H1 (cell line): ENCODE data around the gene ARHGEF26. TPM values are rescaled to one million over a fixed set of nuclear protein-coding genes. Genes with fewer than 3 reads are reported as not detected.

Source experiments
- CTCF ChIA-PET: fragments of 300-600 bp; sonication (Branson Sonifier 250); formaldehyde crosslinking; loops from one replicate; lab custom pipeline; 2021; ENCODE audit not compliant: partially characterized antibody; lab: Charles Lee
- POLR2A ChIA-PET: fragments of 300-600 bp; sonication (Branson Sonifier 250); formaldehyde crosslinking; loops from one replicate; lab custom pipeline; 2021; ENCODE audit warnings: inconsistent platforms; ENCODE audit not compliant: partially characterized antibody; lab: Charles Lee
- DNase-seq, 2 experiments: peaks; one replicate each; pipeline versions ENCODE4 v3.0.0 to v3.0.0-alpha.2; 2010 to 2022; ENCODE audit warnings: low spot score in 2 of 2, low read depth in 1 of 2, mixed read lengths in 1 of 2
- FAIRE-seq: peaks from 2 replicates; lab custom pipeline; 2011; peaks lifted over from hg19 to GRCh38; lab: Jason Lieb, UNC
- H2AFZ ChIP-seq: 2 replicates; pipeline ENCODE4 v1.8.1; 2012; ENCODE audit warnings: low read length, inconsistent platforms
- H2AK5ac ChIP-seq: 2 replicates; pipeline ENCODE4 v1.6.1; 2013; ENCODE audit warnings: low read depth, low read length
- H2BK120ac ChIP-seq: replicated peaks from 2 replicates; pipeline ENCODE3; 2013; ENCODE audit warnings: low read depth, low read length, inconsistent platforms
- H2BK12ac ChIP-seq: 2 replicates; pipeline ENCODE4 v1.6.1; 2013; ENCODE audit warnings: low read depth, low read length
- H2BK15ac ChIP-seq: 2 replicates; pipeline ENCODE4 v1.6.1; 2013; ENCODE audit warnings: low read length
- H2BK20ac ChIP-seq: 2 replicates; pipeline ENCODE4 v1.6.1; 2013; ENCODE audit warnings: low read length
- H2BK5ac ChIP-seq: 2 replicates; pipeline ENCODE4 v1.6.1; 2013; ENCODE audit warnings: low read depth, low read length
- H3K14ac ChIP-seq: 2 replicates; pipeline ENCODE4 v1.6.1; 2013; ENCODE audit warnings: inconsistent platforms; ENCODE audit not compliant: insufficient read length
- H3K18ac ChIP-seq: 2 replicates; pipeline ENCODE4 v1.6.1; 2013; ENCODE audit warnings: low read length; ENCODE audit errors: extremely low read depth
- H3K23ac ChIP-seq: 2 replicates; pipeline ENCODE4 v1.6.1; 2013; ENCODE audit warnings: inconsistent platforms; ENCODE audit not compliant: insufficient read length
- H3K23me2 ChIP-seq: 2 replicates; pipeline ENCODE4 v1.6.1; 2013; ENCODE audit warnings: low read depth, low read length
- H3K27ac ChIP-seq: 2 replicates; pipeline ENCODE4 v1.6.1; 2011; ENCODE audit warnings: low read depth, low read length, inconsistent platforms
- H3K27me3 ChIP-seq, 4 experiments: replicated peaks in 1 of 4; 1 replicate in 1 of 4; 2 replicates in 3 of 4; pipeline versions ENCODE4 v1.6.1 to v1.8.1; 2011 to 2013; ENCODE audit warnings: low read length in 3 of 4, mild to moderate bottlenecking in 3 of 4, inconsistent platforms in 2 of 4, mixed read lengths in 2 of 4, moderate library complexity in 1 of 4; ENCODE audit not compliant: control insufficient read depth in 3 of 4, insufficient read depth in 3 of 4; ENCODE audit errors: extremely low read depth in 1 of 4
- H3K36me3 ChIP-seq, 4 experiments: 2 replicates each; pipeline versions ENCODE4 v1.6.1 to v1.8.1; 2011 to 2013; ENCODE audit warnings: mild to moderate bottlenecking in 4 of 4, low read length in 3 of 4, moderate library complexity in 2 of 4, control low read depth in 1 of 4, inconsistent platforms in 1 of 4; ENCODE audit not compliant: insufficient read depth in 4 of 4, control insufficient read depth in 2 of 4
- H3K4ac ChIP-seq: replicated peaks from 2 replicates; pipeline ENCODE3; 2013; ENCODE audit warnings: low read length, low read depth, mixed read lengths, inconsistent platforms; ENCODE audit not compliant: insufficient read length
- H3K4me1 ChIP-seq, 4 experiments: replicated peaks in 1 of 4; 1 replicate in 1 of 4; 2 replicates in 3 of 4; pipeline versions ENCODE4 v1.6.1 to v1.8.1; 2011 to 2013; ENCODE audit warnings: low read length in 3 of 4, inconsistent platforms in 2 of 4, mixed read lengths in 1 of 4; ENCODE audit not compliant: insufficient read depth in 4 of 4, control insufficient read depth in 3 of 4
- H3K4me2 ChIP-seq, 2 experiments: 2 replicates each; pipeline versions ENCODE4 v1.6.1 to v1.8.1; 2011 to 2013; ENCODE audit warnings: low read depth in 2 of 2, low read length in 2 of 2, control low read depth in 1 of 2, inconsistent platforms in 1 of 2, mild to moderate bottlenecking in 1 of 2; ENCODE audit not compliant: insufficient read depth in 1 of 2
- H3K4me3 ChIP-seq, 4 experiments: fragments of 200-600, 300-600 bp in 1 of 4; sonication (generic), shearing (Covaris generic), sonication (Bioruptor Twin) in 1 of 4; 2 replicates each; pipeline versions ENCODE4 v1.5.1 to v1.8.1; 2011 to 2016; ENCODE audit warnings: low read length in 4 of 4, low read depth in 3 of 4, control low read depth in 2 of 4, inconsistent platforms in 2 of 4, mild to moderate bottlenecking in 2 of 4, mixed read lengths in 1 of 4, moderate library complexity in 1 of 4; ENCODE audit not compliant: insufficient read depth in 2 of 4; ENCODE audit errors: extremely low read depth in 1 of 4
- H3K56ac ChIP-seq: replicated peaks from 2 replicates; pipeline ENCODE3; 2013; ENCODE audit warnings: low read depth, mild to moderate bottlenecking, mixed read lengths, low read length, inconsistent platforms; ENCODE audit not compliant: insufficient read length
- H3K79me1 ChIP-seq: 2 replicates; pipeline ENCODE4 v1.6.1; 2013; ENCODE audit warnings: low read depth, low read length, control low read depth
- H3K79me2 ChIP-seq, 2 experiments: 2 replicates each; pipeline versions ENCODE4 v1.6.1 to v1.8.1; 2012 to 2013; ENCODE audit warnings: low read length in 2 of 2, mild to moderate bottlenecking in 2 of 2, inconsistent platforms in 1 of 2; ENCODE audit not compliant: insufficient read depth in 2 of 2, control insufficient read depth in 1 of 2
- H3K9ac ChIP-seq, 4 experiments: replicated peaks in 1 of 4; 1 replicate in 1 of 4; 2 replicates in 3 of 4; pipeline versions ENCODE4 v1.6.1 to v1.8.1; 2011 to 2013; ENCODE audit warnings: low read depth in 3 of 4, low read length in 3 of 4, control low read depth in 2 of 4, mild to moderate bottlenecking in 2 of 4, moderate library complexity in 2 of 4, inconsistent platforms in 1 of 4; ENCODE audit errors: extremely low read depth in 1 of 4
- H3K9me3 ChIP-seq, 2 experiments: 2 replicates each; pipeline versions ENCODE4 v1.6.1 to v1.8.1; 2012 to 2013; ENCODE audit warnings: mild to moderate bottlenecking in 2 of 2, moderate library complexity in 2 of 2, control low read depth in 1 of 2, inconsistent platforms in 1 of 2, low read depth in 1 of 2, low read length in 1 of 2, mixed read lengths in 1 of 2; ENCODE audit not compliant: insufficient read depth in 2 of 2
- H4K20me1 ChIP-seq, 2 experiments: replicated peaks in 1 of 2; 2 replicates each; pipeline versions ENCODE3 to v1.8.1; 2011 to 2013; ENCODE audit warnings: inconsistent platforms in 2 of 2, low read length in 2 of 2, mild to moderate bottlenecking in 1 of 2; ENCODE audit not compliant: insufficient read depth in 2 of 2, control insufficient read depth in 1 of 2
- H4K5ac ChIP-seq: 2 replicates; pipeline ENCODE4 v1.6.1; 2013; ENCODE audit warnings: low read length, low read depth, mixed read lengths, inconsistent platforms; ENCODE audit not compliant: insufficient read length
- H4K8ac ChIP-seq: 2 replicates; pipeline ENCODE4 v1.8.0; 2013; ENCODE audit warnings: mild to moderate bottlenecking, moderate library complexity, low read length, inconsistent platforms; ENCODE audit not compliant: insufficient read depth; ENCODE audit errors: extremely low read depth
- H4K91ac ChIP-seq: replicated peaks from 2 replicates; pipeline ENCODE3; 2013; ENCODE audit warnings: low read length, mixed read lengths, inconsistent platforms; ENCODE audit not compliant: insufficient read length
- ATF2 ChIP-seq: IDR thresholded peaks from 2 replicates; pipeline ENCODE4 v1.6.1; 2012; ENCODE audit warnings: low read length, inconsistent platforms
- ATF3 ChIP-seq: IDR thresholded peaks from 2 replicates; pipeline ENCODE4 v1.6.1; 2011; ENCODE audit warnings: low read depth, mild to moderate bottlenecking, low read length; ENCODE audit not compliant: insufficient read depth
- CBX8 ChIP-seq: fragments of 300-800, 300-1000 bp; sonication (generic); IDR thresholded peaks from 2 replicates; pipeline ENCODE4 v1.7.1; 2016; ENCODE audit warnings: low read depth, low read length, borderline replicate concordance
- GABPA ChIP-seq: IDR thresholded peaks from 2 replicates; pipeline ENCODE4 v1.6.1; 2011; ENCODE audit warnings: mild to moderate bottlenecking, low read length, moderate library complexity, borderline replicate concordance; ENCODE audit not compliant: insufficient read depth
- KDM1A ChIP-seq: fragments of 200-600, 300-600 bp; sonication (generic); IDR thresholded peaks from 2 replicates; pipeline ENCODE4 v1.7.1; 2016; ENCODE audit warnings: mild to moderate bottlenecking, low read length, borderline replicate concordance
- SAP30 ChIP-seq: fragments of 300-600 bp; sonication (generic); IDR thresholded peaks from 2 replicates; pipeline ENCODE4 v1.7.1; 2012; ENCODE audit warnings: low read length, moderate library complexity, mild to moderate bottlenecking, inconsistent platforms; ENCODE audit not compliant: insufficient read depth, insufficient replicate concordance
- SIN3A ChIP-seq, 2 experiments: IDR thresholded peaks in 1 of 2; conservative IDR thresholded peaks in 1 of 2; 2 replicates each; pipeline ENCODE4 v1.6.1; 2011 to 2012; ENCODE audit warnings: low read length in 2 of 2, improper control_type of control experiment in 1 of 2, low read depth in 1 of 2, mild to moderate bottlenecking in 1 of 2
- SIRT6 ChIP-seq: IDR thresholded peaks from one replicate; pipeline ENCODE4 v1.7.1; 2012; ENCODE audit warnings: low read length, inconsistent platforms
- TAF1 ChIP-seq: IDR thresholded peaks from 2 replicates; pipeline ENCODE4 v1.6.1; 2011; ENCODE audit warnings: mild to moderate bottlenecking, low read depth, low read length
- WGBS, 2 experiments: shearing (Covaris generic) in 1 of 2; methylation state at CpG; one replicate each; pipeline versions ENCODE4 v1.1.6 to v1.1.7; 2013 to 2015; ENCODE audit warnings: low lambda C conversion rate in 2 of 2, mixed read lengths in 2 of 2, inconsistent platforms in 1 of 2, low coverage in 1 of 2, missing lambda C conversion rate in 1 of 2; ENCODE audit not compliant: insufficient replicate concordance in 2 of 2, insufficient coverage in 1 of 2, insufficient read length in 1 of 2; ENCODE audit errors: extremely low coverage in 1 of 2, missing lambda C conversion rate in 1 of 2; 5-methylcytosine and 5-hydroxymethylcytosine counted together
- polyA plus RNA-seq, 7 experiments: library from polyadenylated mRNA; depleted of rRNA in 3 of 7; stranded (reverse) in 5 of 7; unstranded in 2 of 7; fragments of >200 nt in 5 of 7; fragments of 200-250 nt in 2 of 7; gene quantifications; 1 replicate in 5 of 7; 2 replicates in 1 of 7; 4 replicates in 1 of 7; pipeline versions ENCODE4 v1.2.1 to v1.2.3, GENCODE V29; 2011 to 2013; ENCODE audit warnings: missing spikeins in 2 of 7, mixed read lengths in 2 of 7
- total RNA-seq: library from RNA; stranded (reverse); fragmentation: NEBNext Ultra II Directional; extraction: Animal tissue kit (Norgen Biotek cat#: 25700); gene quantifications from 2 replicates; pipeline ENCODE4 v1.2.1, GENCODE V29; 2021

Gene ARHGEF26
- total and polyA plus RNA-seq, 2 of the 8 experiments (the other 6 are each of a cell fraction or from before 2014, with no cell fraction given), result 3.1 to 15.6 TPM

GRCh38 chr3:154111365-154111935 lies 9.7 kb upstream of the ARHGEF26 start:
- no peaks in the 10 kb centered on the region for H3K79me1 ChIP-seq
- no peak overlapping the region for H2BK15ac ChIP-seq
- no peaks in the 10 kb centered on the region for H3K23me2 ChIP-seq
- H4K91ac ChIP-seq, result no peak overlapping the region
- no peaks in the 10 kb centered on the region for H3K36me3 ChIP-seq
- H2AFZ ChIP-seq, result peak overlapping the region; percentile 11; the same call in 1 of the 2 replicates
- H3K4ac ChIP-seq, result no peak overlapping the region
- no peak overlapping the region for H4K5ac ChIP-seq
- H3K9ac ChIP-seq, result no peak overlapping the region
- H2BK12ac ChIP-seq, result no peak overlapping the region
- H2BK120ac ChIP-seq, result no peak overlapping the region
- H4K8ac ChIP-seq, result no peak overlapping the region
- no peak overlapping the region for H3K56ac ChIP-seq
- H3K27me3 ChIP-seq, result no peaks in the 10 kb centered on the region
- H3K23ac ChIP-seq, result no peak overlapping the region
- H2AK5ac ChIP-seq, result no peak overlapping the region
- H3K27ac ChIP-seq, result no peak overlapping the region
- FAIRE-seq, result no peak
- H4K20me1 ChIP-seq, result no peaks in the 10 kb centered on the region
- H3K9me3 ChIP-seq, result no peaks in the 10 kb centered on the region; a peak in 1 of 4 replicates
- ChIA-PET POLR2A (no interaction called here), CTCF (interaction anchor here (1.5 to 3.1 kb wide), 2 partner anchors 10 to 142 kb away, joined by 4 to 12 read pairs; partner anchors contain the start of gene ARHGEF26)
- H3K4me1 ChIP-seq, result no peaks in the 10 kb centered on the region
- no peak overlapping the region for H3K4me2 ChIP-seq
- H3K4me3 ChIP-seq, result no peak overlapping the region
- DNase-seq, result no peak
- WGBS, 2 experiments, result 74% methylated on average over 4 of the region's 4 CpGs; no CpG with 5 or more reads in 1 of the 2 experiments
- H3K79me2 ChIP-seq, result no peaks in the 10 kb centered on the region
- H2BK5ac ChIP-seq, result no peak overlapping the region
- no peak overlapping the region for H2BK20ac ChIP-seq
- no peak overlapping the region for H3K18ac ChIP-seq
- H3K14ac ChIP-seq, result no peak overlapping the region
- TF ChIP-seq GABPA (no peak), KDM1A (no peak), SIRT6 (no peak), SIN3A (conservative IDR thresholded peaks at IDR 0.05 in 1 of 2, IDR thresholded peaks at IDR 0.05 in 1 of 2; ENCODE audit: low read depth in 1 of 2, low read length in 2 of 2) (no peak), SAP30 (no peak), ATF3 (no peak), TAF1 (no peak), ATF2 (no peak), CBX8 (no peak)
